Measurements from ENCODE around the gene GLDN. TPM values are rescaled to one million over a fixed set of nuclear protein-coding genes. Genes with fewer than 3 reads are reported as not detected.

GLDN gene
- polyA plus RNA-seq, 1 of the 3 experiments (the other 2 are of a cell fraction): not detected

DNA sequence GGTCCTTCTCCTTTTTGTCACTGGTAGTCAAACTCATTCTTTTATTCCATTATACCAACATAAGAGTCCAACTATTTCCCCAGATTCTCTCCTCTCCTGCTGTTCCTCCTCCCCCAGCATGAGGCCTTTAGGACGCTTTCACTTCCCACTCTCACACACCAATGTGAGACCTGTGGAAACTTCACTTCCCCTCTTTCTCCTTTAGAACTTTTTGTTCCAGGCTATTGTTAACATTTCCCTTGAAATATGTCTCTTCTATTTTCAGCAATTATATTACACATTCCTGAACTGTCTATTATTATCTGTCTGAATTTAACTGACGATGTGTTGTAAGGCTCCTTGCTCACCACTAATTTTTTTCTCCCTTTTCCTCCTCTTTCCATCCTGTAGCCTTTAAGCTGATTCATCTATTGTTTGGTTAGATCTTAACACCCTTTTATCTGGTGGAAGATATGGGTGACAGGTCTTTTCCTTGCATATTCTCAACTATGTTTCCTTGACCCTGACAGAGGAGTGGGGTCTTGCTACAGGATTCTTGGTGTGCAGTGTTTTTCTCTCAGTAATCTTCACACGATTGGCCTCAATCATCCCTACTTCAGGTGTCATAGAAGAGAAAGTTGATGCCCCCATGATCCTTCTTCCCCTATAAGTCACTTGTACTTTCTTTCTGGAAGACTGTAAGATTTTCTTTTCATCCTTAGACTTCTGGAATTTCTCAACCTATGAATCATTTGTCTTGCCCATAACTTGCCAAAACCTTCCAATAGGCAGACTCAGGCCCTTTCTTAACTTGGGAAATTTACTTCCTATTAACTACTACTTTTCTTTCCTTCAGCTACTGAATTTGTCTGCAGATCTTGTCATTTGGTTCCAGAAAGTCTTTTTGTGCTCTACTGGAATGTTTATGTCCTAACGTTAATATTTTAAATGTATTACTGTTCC, 9.0 kb upstream of the GLDN start:
- Histone ChIP-seq H3K4me2 (no peak overlapping the region), H4K20me1 (ENCODE audit: insufficient read depth) (no peaks in the 10 kb centered on the region), H3K9me2 (no peaks in the 10 kb centered on the region), H2AFZ (ENCODE audit: low read depth) (no peak overlapping the region), H3K4me3 (ENCODE audit: low read depth in 2 of 2, low read length in 1 of 2) (no peak overlapping the region), H3K36me3 (replicated peaks in 1 of 2; ENCODE audit: control insufficient read depth in 1 of 2, insufficient read depth in 2 of 2, low read length in 1 of 2) (no peaks in the 10 kb centered on the region), H3K27ac (ENCODE audit: low read depth in 2 of 2, low read length in 1 of 2) (no peak overlapping the region), H3K79me2 (ENCODE audit: insufficient read depth) (no peaks in the 10 kb centered on the region), H3K4me1 (ENCODE audit: control insufficient read depth in 1 of 2, insufficient read depth in 2 of 2, low read depth in 1 of 2, low read length in 1 of 2) (no peaks in the 10 kb centered on the region), H3K27me3 (ENCODE audit: insufficient read depth) (no peaks in the 10 kb centered on the region), H3F3A (replicated peaks; ENCODE audit: insufficient read depth) (no peaks in the 10 kb centered on the region), H3K9me3 (no peaks in the 10 kb centered on the region), H3K9ac (no peak overlapping the region)
- WGBS (ENCODE audit: low lambda C conversion rate): 48% methylated on average over 4 of the region's 4 CpGs
- ChIA-PET POLR2A (no interaction called here), CTCF (no interaction called here)
- DNase-seq: no peak
- TF ChIP-seq NRF1 (IDR thresholded peaks at IDR 0.05; ENCODE audit: low read depth, low read length) (no peak), ELF1 (IDR thresholded peaks at IDR 0.05) (no peak), REST (IDR thresholded peaks at IDR 0.05; ENCODE audit: low read depth, low read length) (no peak), SIN3A (IDR thresholded peaks at IDR 0.05; ENCODE audit: borderline replicate concordance, low read depth, low read length) (no peak), RCOR1 (IDR thresholded peaks at IDR 0.05; ENCODE audit: low read length) (no peak), IRF3 (IDR thresholded peaks at IDR 0.05; ENCODE audit: low read depth, low read length) (no peak), MEF2A (IDR thresholded peaks at IDR 0.05; ENCODE audit: borderline replicate concordance, low read depth) (no peak), YY1 (IDR thresholded peaks at IDR 0.05; ENCODE audit: low read depth) (no peak)

DNA sequence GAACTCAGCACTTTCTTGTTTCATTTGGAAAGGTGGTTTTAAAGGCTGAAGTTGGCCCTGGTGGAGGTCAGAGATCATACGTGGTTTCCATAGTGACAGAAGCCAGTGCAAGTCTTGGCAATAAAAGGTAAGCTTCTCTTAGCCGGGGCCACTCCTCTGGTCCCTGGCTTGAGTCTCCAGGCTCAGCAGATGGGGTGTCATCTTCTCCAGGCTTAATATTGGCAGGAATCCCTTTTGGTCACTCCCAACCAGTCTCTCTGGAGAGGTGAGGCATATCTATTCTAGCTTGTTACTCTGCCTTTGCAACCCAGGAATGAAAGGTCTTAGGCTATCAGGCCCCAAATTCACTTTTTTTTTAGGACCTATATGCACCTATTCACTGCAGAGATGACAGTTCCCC, 7.9 kb upstream of the GLDN start:
- Histone ChIP-seq H3K9me2 (no peaks in the 10 kb centered on the region), H3K27ac (ENCODE audit: low read depth in 2 of 2, low read length in 1 of 2) (no peak overlapping the region), H3K4me2 (no peak overlapping the region), H3K36me3 (replicated peaks in 1 of 2; ENCODE audit: control insufficient read depth in 1 of 2, insufficient read depth in 2 of 2, low read length in 1 of 2) (no peaks in the 10 kb centered on the region), H3F3A (replicated peaks; ENCODE audit: insufficient read depth) (no peaks in the 10 kb centered on the region), H4K20me1 (ENCODE audit: insufficient read depth) (no peaks in the 10 kb centered on the region), H3K4me3 (ENCODE audit: low read depth in 2 of 2, low read length in 1 of 2) (no peak overlapping the region), H3K9me3 (no peaks in the 10 kb centered on the region), H3K4me1 (ENCODE audit: control insufficient read depth in 1 of 2, insufficient read depth in 2 of 2, low read depth in 1 of 2, low read length in 1 of 2) (no peaks in the 10 kb centered on the region), H3K27me3 (ENCODE audit: insufficient read depth) (no peaks in the 10 kb centered on the region), H2AFZ (ENCODE audit: low read depth) (no peak overlapping the region), H3K79me2 (ENCODE audit: insufficient read depth) (no peaks in the 10 kb centered on the region), H3K9ac (no peak overlapping the region)
- WGBS (ENCODE audit: low lambda C conversion rate): 52% methylated on average over 2 of the region's 2 CpGs
- ChIA-PET POLR2A (no interaction called here), CTCF (no interaction called here)
- no peak for DNase-seq
- TF ChIP-seq, protein P1, sequence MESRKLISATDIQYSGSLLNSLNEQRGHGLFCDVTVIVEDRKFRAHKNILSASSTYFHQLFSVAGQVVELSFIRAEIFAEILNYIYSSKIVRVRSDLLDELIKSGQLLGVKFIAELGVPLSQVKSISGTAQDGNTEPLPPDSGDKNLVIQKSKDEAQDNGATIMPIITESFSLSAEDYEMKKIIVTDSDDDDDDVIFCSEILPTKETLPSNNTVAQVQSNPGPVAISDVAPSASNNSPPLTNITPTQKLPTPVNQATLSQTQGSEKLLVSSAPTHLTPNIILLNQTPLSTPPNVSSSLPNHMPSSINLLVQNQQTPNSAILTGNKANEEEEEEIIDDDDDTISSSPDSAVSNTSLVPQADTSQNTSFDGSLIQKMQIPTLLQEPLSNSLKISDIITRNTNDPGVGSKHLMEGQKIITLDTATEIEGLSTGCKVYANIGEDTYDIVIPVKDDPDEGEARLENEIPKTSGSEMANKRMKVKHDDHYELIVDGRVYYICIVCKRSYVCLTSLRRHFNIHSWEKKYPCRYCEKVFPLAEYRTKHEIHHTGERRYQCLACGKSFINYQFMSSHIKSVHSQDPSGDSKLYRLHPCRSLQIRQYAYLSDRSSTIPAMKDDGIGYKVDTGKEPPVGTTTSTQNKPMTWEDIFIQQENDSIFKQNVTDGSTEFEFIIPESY (IDR thresholded peaks at IDR 0.05; ENCODE audit: borderline replicate concordance, low read depth): no peak
- no peak for TF ChIP-seq MXI1 (IDR thresholded peaks at IDR 0.05; ENCODE audit: low read depth, low read length)
- TF ChIP-seq YY1 (IDR thresholded peaks at IDR 0.05; ENCODE audit: low read depth): no peak
- TF ChIP-seq TAF1 (IDR thresholded peaks at IDR 0.05; ENCODE audit: borderline replicate concordance, low read depth, low read length): no peak
- TF ChIP-seq, protein P2, sequence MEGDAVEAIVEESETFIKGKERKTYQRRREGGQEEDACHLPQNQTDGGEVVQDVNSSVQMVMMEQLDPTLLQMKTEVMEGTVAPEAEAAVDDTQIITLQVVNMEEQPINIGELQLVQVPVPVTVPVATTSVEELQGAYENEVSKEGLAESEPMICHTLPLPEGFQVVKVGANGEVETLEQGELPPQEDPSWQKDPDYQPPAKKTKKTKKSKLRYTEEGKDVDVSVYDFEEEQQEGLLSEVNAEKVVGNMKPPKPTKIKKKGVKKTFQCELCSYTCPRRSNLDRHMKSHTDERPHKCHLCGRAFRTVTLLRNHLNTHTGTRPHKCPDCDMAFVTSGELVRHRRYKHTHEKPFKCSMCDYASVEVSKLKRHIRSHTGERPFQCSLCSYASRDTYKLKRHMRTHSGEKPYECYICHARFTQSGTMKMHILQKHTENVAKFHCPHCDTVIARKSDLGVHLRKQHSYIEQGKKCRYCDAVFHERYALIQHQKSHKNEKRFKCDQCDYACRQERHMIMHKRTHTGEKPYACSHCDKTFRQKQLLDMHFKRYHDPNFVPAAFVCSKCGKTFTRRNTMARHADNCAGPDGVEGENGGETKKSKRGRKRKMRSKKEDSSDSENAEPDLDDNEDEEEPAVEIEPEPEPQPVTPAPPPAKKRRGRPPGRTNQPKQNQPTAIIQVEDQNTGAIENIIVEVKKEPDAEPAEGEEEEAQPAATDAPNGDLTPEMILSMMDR (IDR thresholded peaks at IDR 0.05): no peak
- no peak for TF ChIP-seq POLR2AphosphoS5 (IDR thresholded peaks at IDR 0.05; ENCODE audit: low read depth, low read length)
- no peak for TF ChIP-seq TCF12 (IDR thresholded peaks at IDR 0.05)
- TF ChIP-seq RCOR1 (IDR thresholded peaks at IDR 0.05; ENCODE audit: low read length): no peak
- TF ChIP-seq NFIC (IDR thresholded peaks at IDR 0.05; ENCODE audit: borderline replicate concordance): no peak
- no peak for TF ChIP-seq ELF1 (IDR thresholded peaks at IDR 0.05)
- TF ChIP-seq TEAD4 (IDR thresholded peaks at IDR 0.05; ENCODE audit: borderline replicate concordance, insufficient read depth): no peak
- TF ChIP-seq EZH2phosphoT487 (IDR thresholded peaks at IDR 0.05; ENCODE audit: borderline replicate concordance, low read depth): no peak
- TF ChIP-seq RAD21 (IDR thresholded peaks at IDR 0.05; ENCODE audit: low read length): no peak

All from SK-N-SH (cell line).